K562 (cell line): ENCODE results near the gene KIF23. TPM values are rescaled to one million over a fixed set of nuclear protein-coding genes. Genes with fewer than 3 reads are reported as not detected.

Experiments
- ATAC-seq: fragments of 200-7000 bp; cut with Tn5 transposase; 3 replicates; pipeline ENCODE4 v1.9.1; 2020; ENCODE audit warnings: moderate library complexity
- BruUV-seq: library from RNA; stranded (reverse); fragments of 400-500 nt; replicated peaks from 2 replicates; lab custom pipeline; 2021; lab: Mats Ljungman, UMichigan
- CTCF ChIA-PET: fragments of 300-600 bp; formaldehyde crosslinking; extraction: SDS; loops from one replicate; lab custom pipeline; 2021; ENCODE audit warnings: low intra/inter-chr PET ratio; lab: Yijun Ruan, JAX
- POLR2A ChIA-PET: fragments of 300-600, 350-650 bp; sonication (Branson Sonifier 250); formaldehyde crosslinking; extraction: SDS; loops from one replicate; lab custom pipeline; 2021; ENCODE audit warnings: antibody characterized with exemption, inconsistent platforms; lab: Yijun Ruan, JAX
- DNase-seq, 4 experiments: peaks; one replicate each; pipeline versions ENCODE4 v3.0.0 to v3.0.0-alpha.2; 2011 to 2018; ENCODE audit warnings: low spot score in 3 of 4, mixed read lengths in 3 of 4; ENCODE audit errors: extremely low read depth in 1 of 4
- FAIRE-seq: peaks from 2 replicates; lab custom pipeline; 2011; peaks lifted over from hg19 to GRCh38; lab: Jason Lieb, UNC
- H2AFZ ChIP-seq: 2 replicates; pipeline ENCODE4 v1.6.0; 2011; ENCODE audit warnings: low read depth, low read length, control low read depth, inconsistent platforms
- H3K27ac ChIP-seq: fragments of 200-600 bp; 3 replicates; pipeline ENCODE4 v1.8.0; 2011; ENCODE audit warnings: low read depth, mild to moderate bottlenecking, control low read depth, inconsistent platforms, low read length, moderate library complexity, mixed read lengths; ENCODE audit errors: extremely low read depth
- H3K27me3 ChIP-seq, 2 experiments: fragments of 300-600 bp in 1 of 2; 2 replicates in 1 of 2; 3 replicates in 1 of 2; pipeline versions ENCODE4 v1.6.0 to v1.8.0; 2011; ENCODE audit warnings: inconsistent platforms in 2 of 2, low read length in 2 of 2, mild to moderate bottlenecking in 1 of 2, mixed read lengths in 1 of 2, moderate library complexity in 1 of 2; ENCODE audit not compliant: control insufficient read depth in 2 of 2, insufficient read depth in 2 of 2
- H3K36me3 ChIP-seq: fragments of 300-600 bp; 3 replicates; pipeline ENCODE4 v1.8.0; 2011; ENCODE audit warnings: mild to moderate bottlenecking, low read length, inconsistent platforms; ENCODE audit not compliant: control insufficient read depth, insufficient read depth
- H3K4me1 ChIP-seq, 2 experiments: fragments of 200-600 bp in 1 of 2; replicated peaks in 1 of 2; 2 replicates in 1 of 2; 3 replicates in 1 of 2; pipeline versions ENCODE4 v1.5.1 to v1.8.0; 2011; ENCODE audit warnings: inconsistent platforms in 2 of 2, low read length in 2 of 2, mild to moderate bottlenecking in 1 of 2, mixed read lengths in 1 of 2, moderate library complexity in 1 of 2; ENCODE audit not compliant: control insufficient read depth in 2 of 2, insufficient read depth in 2 of 2
- H3K4me2 ChIP-seq: 2 replicates; pipeline ENCODE4 v1.6.1; 2011; ENCODE audit warnings: low read length, control low read depth, inconsistent platforms, mixed read lengths; ENCODE audit not compliant: insufficient read depth
- H3K4me3 ChIP-seq: fragments of 200-600 bp; sonication (generic), shearing (Covaris generic); 2 replicates; pipeline ENCODE4 v1.5.1; 2016; ENCODE audit warnings: control low read depth, inconsistent platforms
- H3K79me2 ChIP-seq: fragments of 200-600 bp; 3 replicates; pipeline ENCODE4 v1.8.0; 2011; ENCODE audit warnings: low read length, inconsistent platforms; ENCODE audit not compliant: control insufficient read depth, insufficient read depth
- H3K9ac ChIP-seq, 2 experiments: 2 replicates each; pipeline versions ENCODE4 v1.6.0 to v1.6.1; 2011; ENCODE audit warnings: low read depth in 2 of 2, low read length in 2 of 2, control low read depth in 1 of 2, inconsistent platforms in 1 of 2, mild to moderate bottlenecking in 1 of 2, mixed read lengths in 1 of 2; ENCODE audit not compliant: insufficient read depth in 1 of 2
- H3K9me1 ChIP-seq: one replicate; pipeline ENCODE4 v1.6.0; 2011; ENCODE audit warnings: inconsistent platforms, mild to moderate bottlenecking, low read length, moderate library complexity; ENCODE audit not compliant: control insufficient read depth, insufficient read depth
- H3K9me3 ChIP-seq: replicated peaks from 2 replicates; pipeline ENCODE4 v1.5.1; 2011; ENCODE audit warnings: low read depth, low read length, inconsistent platforms; ENCODE audit not compliant: control insufficient read depth, insufficient read depth
- H4K20me1 ChIP-seq: replicated peaks from 2 replicates; pipeline ENCODE4 v1.6.1; 2011; ENCODE audit warnings: low read length, inconsistent platforms, mixed read lengths; ENCODE audit not compliant: control insufficient read depth, insufficient read depth
- ELK3 ChIP-seq: fragments of 450-650 bp; formaldehyde crosslinking; IDR thresholded peaks from 2 replicates; pipeline ENCODE4 v1.4.0; 2020; ENCODE audit warnings: mild to moderate bottlenecking
- HOXB6 ChIP-seq: fragments of 250-450 bp; sonication (Bioruptor Pico); IDR thresholded peaks from 2 replicates; pipeline ENCODE4 v1.5.1; 2022; ENCODE audit warnings: mild to moderate bottlenecking, borderline replicate concordance
- NFIC ChIP-seq: fragments of 450-650 bp; IDR thresholded peaks from 2 replicates; pipeline ENCODE4 v1.6.1; 2017; ENCODE audit warnings: mild to moderate bottlenecking, inconsistent platforms
- NR3C1 ChIP-seq: sonication (generic); formaldehyde crosslinking; IDR thresholded peaks from 2 replicates; pipeline ENCODE4 v1.8.1; 2022; ENCODE audit warnings: missing genetic modification reagents
- POLR2G ChIP-seq: fragments of 200-400 bp; formaldehyde crosslinking; IDR thresholded peaks from 2 replicates; pipeline ENCODE4 v1.6.1; 2017; ENCODE audit warnings: low read depth, mild to moderate bottlenecking, antibody characterized with exemption, low read length, moderate library complexity
- RBFOX2 ChIP-seq: fragments of 200-400 bp; formaldehyde crosslinking; IDR thresholded peaks from 2 replicates; pipeline ENCODE4 v1.6.1; 2017; ENCODE audit warnings: low read depth, mild to moderate bottlenecking, low read length, moderate library complexity
- WHSC1 ChIP-seq: IDR thresholded peaks from one replicate; pipeline ENCODE4 v1.6.1; 2012; ENCODE audit warnings: low read length, control low read depth, inconsistent platforms
- ZNF316 ChIP-seq: fragments of 450-650 bp; IDR thresholded peaks from 2 replicates; pipeline ENCODE4 v1.6.1; 2016
- ZNF347 ChIP-seq: fragments of 450-650 bp; formaldehyde crosslinking; IDR thresholded peaks from 2 replicates; pipeline ENCODE4 v1.4.0; 2020; ENCODE audit warnings: low read depth, mild to moderate bottlenecking, moderate library complexity
- WGBS: fragments of 100-300 bp; shearing (Covaris generic); methylation state at CpG from one replicate; pipeline ENCODE4 v1.1.6; 2016; ENCODE audit warnings: low coverage, mixed read lengths; ENCODE audit not compliant: insufficient coverage; ENCODE audit errors: missing lambda C conversion rate; 5-methylcytosine and 5-hydroxymethylcytosine counted together
- in situ Hi-C: fragments of 300-500 bp; cut with MboI; formaldehyde crosslinking; loops from 4 replicates; pipeline ENCODE4 v1.15.0; 2018; ENCODE audit warnings: inconsistent platforms, mixed read lengths
- intact Hi-C: fragments of 100-400 bp; cut with micrococcal nuclease; formaldehyde crosslinking; loops from 2 replicates; pipeline ENCODE4 v1.14.2; 2022
- polyA plus RNA-seq, 8 experiments: library from polyadenylated mRNA; depleted of rRNA in 4 of 8; stranded (reverse) in 5 of 8; unstranded in 3 of 8; fragments of >200 nt; fragmentation: Nextera tagmentation in 2 of 8; fragmentation: Illumina TruSeq in 1 of 8; extraction: Ambion mirVana in 2 of 8; extraction: Trizol in 1 of 8; gene quantifications; 2 replicates each; pipeline versions ENCODE4 v1.2.1 to v1.2.3, GENCODE V29; 2011 to 2014; ENCODE audit warnings: inconsistent platforms in 1 of 8, missing spikeins in 1 of 8
- total RNA-seq, 7 experiments: library from RNA; depleted of rRNA in 6 of 7; stranded (reverse); fragments of >200 nt in 6 of 7; fragmentation: Illumina TruSeq in 2 of 7; extraction: Trizol in 2 of 7; gene quantifications; 2 replicates each; pipeline versions ENCODE4 v1.2.1 to v1.2.3, GENCODE V29; 2011 to 2021; ENCODE audit warnings: low replicate concordance in 1 of 7
- TF ChIP-seq, protein P1 (sequence below): fragments of 450-650 bp; conservative IDR thresholded peaks from 2 replicates; pipeline ENCODE4 v1.6.1; 2016; ENCODE audit warnings: missing genetic modification characterization, low read depth, mild to moderate bottlenecking, control low read depth, missing compliant biosample characterization

KIF23 gene
- total and polyA plus RNA-seq, 9 of the 15 experiments (the other 6 are each of a cell fraction or from before 2014, with no cell fraction given) = 29.4 to 58.2 (median 41.9) TPM

DNA sequence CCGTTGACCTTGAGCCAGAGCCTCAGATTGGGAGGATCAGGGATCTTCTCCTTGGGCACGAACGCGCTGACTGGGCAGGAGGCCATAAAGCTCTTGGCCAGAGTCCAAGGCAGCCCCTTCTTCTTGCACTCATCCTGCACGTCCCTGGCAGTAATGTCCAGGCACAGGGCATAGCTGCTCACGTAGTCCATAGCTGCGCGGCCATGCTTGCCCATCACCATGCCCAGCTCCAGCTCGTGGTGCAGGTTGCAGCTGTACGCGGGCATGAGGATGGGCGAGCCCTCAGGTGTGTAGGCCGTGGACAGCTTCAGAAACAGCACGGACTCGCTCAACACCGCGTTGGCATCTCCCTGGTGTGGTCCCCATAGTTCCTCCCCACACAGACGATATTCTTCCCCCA is 20.5 kb downstream of the KIF23 start:
- 95% methylated on average over 18 of the region's 18 CpGs for WGBS
- 0 out of 4 replicates have a peak overlapping the region, but pooled peaks of 1 of the 2 experiments have one; percentile 38 for H3K9ac ChIP-seq
- no peaks in the 10 kb centered on the region for H3K9me3 ChIP-seq
- in situ Hi-C loops = no loop called here
- intact Hi-C loops = no loop called here
- FAIRE-seq (no peak), ATAC-seq (no peak), DNase-seq (no peak)
- peaks cover 93% of the 10 kb centered on the region for H3K36me3 ChIP-seq
- no TSS peak for BruUV-seq
- H3K9me1 ChIP-seq = no peaks in the 10 kb centered on the region
- TF ChIP-seq, protein P1, sequence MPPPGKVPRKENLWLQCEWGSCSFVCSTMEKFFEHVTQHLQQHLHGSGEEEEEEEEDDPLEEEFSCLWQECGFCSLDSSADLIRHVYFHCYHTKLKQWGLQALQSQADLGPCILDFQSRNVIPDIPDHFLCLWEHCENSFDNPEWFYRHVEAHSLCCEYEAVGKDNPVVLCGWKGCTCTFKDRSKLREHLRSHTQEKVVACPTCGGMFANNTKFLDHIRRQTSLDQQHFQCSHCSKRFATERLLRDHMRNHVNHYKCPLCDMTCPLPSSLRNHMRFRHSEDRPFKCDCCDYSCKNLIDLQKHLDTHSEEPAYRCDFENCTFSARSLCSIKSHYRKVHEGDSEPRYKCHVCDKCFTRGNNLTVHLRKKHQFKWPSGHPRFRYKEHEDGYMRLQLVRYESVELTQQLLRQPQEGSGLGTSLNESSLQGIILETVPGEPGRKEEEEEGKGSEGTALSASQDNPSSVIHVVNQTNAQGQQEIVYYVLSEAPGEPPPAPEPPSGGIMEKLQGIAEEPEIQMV = no peak
- no peak for TF ChIP-seq NR3C1 (CRISPR knock-in tag)
- TF ChIP-seq WHSC1 = no peak
- peak; percentile 29; the same call in 1 of the 2 replicates for TF ChIP-seq POLR2G
- TF ChIP-seq ZNF347 (CRISPR knock-in tag) = no peak
- TF ChIP-seq HOXB6 (CRISPR knock-in tag) = no peak
- TF ChIP-seq NFIC = peak; percentile 12; the same call in 1 of the 2 replicates
- peak; percentile 29; the same call in 1 of the 2 replicates for TF ChIP-seq RBFOX2
- no peak for TF ChIP-seq ZNF316
- no peak for TF ChIP-seq ELK3 (CRISPR knock-in tag)
- H4K20me1 ChIP-seq = no peaks in the 10 kb centered on the region
- H3K4me3 ChIP-seq = no peak overlapping the region
- no peaks in the 10 kb centered on the region for H3K79me2 ChIP-seq
- H3K27ac ChIP-seq = no peak overlapping the region
- H2AFZ ChIP-seq = no peak overlapping the region
- H3K27me3 ChIP-seq = no peaks in the 10 kb centered on the region
- no peak overlapping the region for H3K4me2 ChIP-seq
- POLR2A ChIA-PET = interaction anchor here (0.6 to 5.8 kb wide), 2 partner anchors 17 to 155 kb away, joined by 4 to 50 read pairs; partner anchors contain the start of gene RPLP1
- CTCF ChIA-PET = no interaction called here
- no peaks in the 10 kb centered on the region for H3K4me1 ChIP-seq
